HPDE6-E6E7 (cell line): Measurements from ENCODE around the gene GNAZ.

Experiments used
- DNase-seq: peaks from one replicate; pipeline ENCODE4 v3.0.0; 2011; ENCODE audit warnings: missing footprints; ENCODE audit errors: extremely low spot score

GNAZ gene

DNA sequence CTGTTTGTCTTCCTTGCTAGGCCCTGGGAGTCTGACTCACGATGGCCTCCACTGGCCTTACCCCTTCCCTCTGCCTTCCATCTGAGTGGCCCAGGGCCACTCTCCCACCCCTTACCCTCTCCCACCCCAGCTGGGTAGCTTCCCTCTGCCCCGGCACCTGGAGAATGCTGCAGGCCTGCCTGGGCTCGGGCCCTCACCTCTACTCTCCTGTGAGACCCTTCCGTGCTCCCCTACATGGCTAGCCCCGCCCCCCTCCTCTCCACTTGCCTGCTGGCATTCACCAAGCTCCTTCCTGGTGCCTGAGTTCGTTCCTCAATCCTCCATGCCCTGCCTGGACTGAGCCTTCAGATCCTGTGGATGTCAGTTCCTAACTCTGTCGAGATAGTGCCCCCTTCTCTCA is 83.7 kb downstream of the GNAZ start:
- DNase-seq: no peak

DNA sequence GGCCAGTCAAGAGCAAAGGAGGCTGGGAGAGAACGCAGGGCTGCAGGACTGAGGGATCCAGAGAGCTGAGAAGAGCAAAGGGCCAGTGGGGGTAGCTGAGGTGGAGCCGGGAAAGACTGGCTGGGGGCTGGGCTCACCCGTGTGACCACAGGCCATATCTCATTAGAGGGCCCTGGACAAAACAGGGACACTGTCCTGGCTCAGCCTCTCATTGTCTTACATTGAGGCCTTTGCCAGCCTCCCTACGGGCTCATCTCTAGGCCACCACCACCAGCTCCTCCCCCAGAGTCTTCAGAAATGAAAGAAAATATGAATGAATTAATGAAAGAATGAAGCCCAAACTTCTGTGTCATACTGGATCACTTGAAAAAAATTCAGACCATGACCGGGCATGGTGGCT is 84.1 kb downstream of the GNAZ start:
- DNase-seq: no peak

GRCh38 chr22:23155143-23155542 is 84.8 kb downstream of the GNAZ start:
- DNase-seq: no peak

GRCh38 chr22:23155831-23156230 is 85.5 kb downstream of the GNAZ start:
- DNase-seq: no peak

DNA sequence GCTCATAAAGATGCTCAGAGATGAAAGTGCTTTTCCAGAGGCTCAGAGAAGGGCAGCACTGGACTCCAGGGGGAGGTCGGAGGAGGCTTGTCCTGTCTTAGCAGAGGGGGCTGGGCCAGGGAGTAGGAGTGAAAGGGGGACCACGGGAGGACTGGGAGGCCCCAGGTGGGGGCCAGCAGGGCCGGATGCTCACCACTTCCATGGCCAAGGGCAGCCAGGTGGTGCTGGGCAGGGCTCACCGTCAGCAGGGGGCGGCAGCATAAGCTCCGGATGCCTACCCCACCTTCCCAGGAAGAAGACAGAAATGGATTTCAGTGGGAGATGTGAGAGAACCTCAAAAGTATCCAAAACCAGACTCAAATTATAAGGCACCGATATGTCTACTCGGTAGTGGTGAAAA is 86.0 kb downstream of the GNAZ start:
- DNase-seq: no peak

DNA sequence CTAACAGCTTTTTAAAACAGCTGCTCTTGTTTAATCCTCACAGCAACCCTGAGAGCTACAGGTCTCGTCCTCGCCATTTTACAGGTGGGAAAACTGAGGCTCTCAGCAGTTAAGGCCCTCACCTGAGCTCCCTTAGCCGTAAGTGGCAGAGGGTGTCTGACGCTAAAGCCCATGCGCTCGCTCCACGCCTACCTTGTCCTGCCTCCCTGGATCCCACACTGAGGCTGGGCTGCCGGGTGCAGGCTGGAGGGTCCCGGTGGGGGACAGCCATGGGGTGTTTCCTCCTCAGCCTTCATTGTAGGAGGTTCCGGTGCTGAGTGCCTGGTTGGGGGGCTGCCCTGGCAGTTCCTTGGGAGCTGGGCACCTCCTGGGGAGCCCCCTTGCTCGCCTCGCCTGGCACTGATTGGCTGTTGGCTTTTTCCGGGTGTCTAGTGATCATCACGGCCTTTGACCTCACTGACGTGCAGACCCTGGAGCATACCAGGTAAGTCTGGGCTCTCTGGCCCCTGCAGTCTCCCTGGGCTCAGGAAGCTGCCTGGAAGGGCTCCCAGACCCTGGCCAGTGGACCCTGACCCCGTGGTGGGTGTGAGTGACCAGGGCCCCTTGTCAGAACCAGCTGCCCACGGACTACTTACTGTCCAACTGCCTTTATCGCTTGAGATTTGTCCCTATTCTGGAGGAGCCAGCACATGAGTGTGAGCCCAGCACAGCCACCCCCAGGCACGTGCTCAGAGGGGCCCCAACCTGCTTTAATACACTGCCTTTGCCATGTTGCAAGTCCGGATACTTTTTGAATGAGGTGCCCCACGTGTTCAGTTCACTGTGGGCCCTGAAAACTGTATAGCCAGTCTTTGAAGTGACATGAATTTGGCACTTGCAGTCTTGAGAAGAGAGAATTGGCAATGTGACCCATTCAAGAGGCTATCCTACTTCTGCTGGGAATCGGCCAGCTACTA is 87.5 kb downstream of the GNAZ start:
- no peak for DNase-seq

DNA sequence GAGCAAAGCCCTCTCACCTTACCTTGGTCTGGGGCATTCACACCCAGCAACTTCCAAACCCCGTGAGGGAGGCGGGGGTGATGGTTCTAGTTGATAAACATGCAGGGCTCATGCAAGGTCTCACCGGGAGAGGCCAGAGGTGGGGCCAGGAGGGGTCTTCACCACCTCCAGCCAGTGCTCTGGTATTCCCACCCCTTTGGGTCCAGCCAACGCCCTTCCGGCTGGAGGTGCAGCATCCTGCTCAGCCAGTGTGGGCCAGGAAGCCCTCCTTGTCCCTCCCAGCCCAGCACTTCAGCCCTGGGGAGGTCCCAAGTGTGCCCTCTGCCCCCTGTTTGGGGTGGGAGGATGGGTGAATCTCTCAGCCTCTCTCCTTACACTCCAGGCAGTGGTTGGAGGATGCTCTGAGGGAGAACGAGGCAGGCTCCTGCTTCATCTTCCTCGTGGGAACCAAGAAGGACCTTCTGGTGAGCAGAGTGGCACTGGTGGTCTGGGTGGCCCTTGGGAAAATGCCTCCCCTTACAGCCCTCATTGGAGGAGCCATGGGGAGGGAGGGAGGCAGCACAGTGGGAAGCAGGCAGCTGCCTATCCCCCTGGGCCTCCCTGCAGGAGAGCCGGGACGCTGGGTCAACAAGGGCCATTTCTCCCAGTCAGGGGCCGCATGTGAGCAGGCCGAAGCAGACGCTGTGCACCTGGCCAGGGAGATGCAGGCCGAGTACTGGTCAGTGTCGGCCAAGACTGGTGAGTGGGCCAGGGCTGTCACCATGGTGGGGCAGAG is 88.4 kb downstream of the GNAZ start:
- no peak for DNase-seq

GRCh38 chr22:23159291-23159630 is 88.9 kb downstream of the GNAZ start:
- no peak for DNase-seq

DNA sequence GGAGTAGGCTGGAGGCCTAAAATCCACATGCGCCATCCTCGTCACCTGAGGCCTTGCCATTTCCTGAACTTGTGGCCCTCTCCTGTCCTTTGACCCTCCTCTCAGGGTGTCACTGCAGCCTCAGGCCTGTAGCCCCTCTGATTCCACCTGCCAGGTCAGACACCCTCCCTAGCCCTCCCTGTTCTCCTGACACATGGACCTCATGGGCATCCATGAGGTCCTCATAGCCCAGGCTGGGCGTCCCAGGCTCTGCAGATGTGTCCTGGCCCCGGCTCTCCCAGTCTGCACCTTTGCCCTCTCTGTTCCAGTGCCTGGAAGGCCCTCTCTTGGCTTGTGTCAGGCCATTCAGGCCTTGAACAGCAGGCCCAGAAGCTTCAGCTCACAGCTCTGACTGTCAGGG is 90.7 kb downstream of the GNAZ start:
- no peak for DNase-seq

DNA sequence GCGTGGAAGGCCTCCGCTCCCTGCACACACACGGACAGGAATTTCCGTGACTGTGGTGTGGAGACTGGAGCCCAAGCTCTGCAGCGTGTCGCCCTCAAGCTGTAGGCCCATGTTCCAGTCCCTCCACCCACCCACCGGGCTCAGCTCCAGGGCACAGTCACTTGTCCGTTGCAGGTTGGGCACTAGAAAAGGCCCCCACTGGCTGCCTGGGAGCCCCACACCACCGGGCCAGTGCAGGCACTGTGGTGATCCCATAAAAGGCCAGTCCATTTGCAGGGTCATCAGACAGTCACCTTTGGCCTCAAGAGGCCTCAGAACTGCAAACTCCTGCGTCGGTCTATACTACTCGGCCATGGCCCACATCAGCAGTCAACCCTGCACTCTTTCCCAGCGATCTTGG is 91.3 kb downstream of the GNAZ start:
- no peak for DNase-seq

- DNase-seq: no peak
Observed at GRCh38 chr22:23163665-23164064, 93.3 kb downstream of the GNAZ start.

GRCh38 chr22:23164091-23164490 is 93.8 kb downstream of the GNAZ start:
- DNase-seq: no peak

DNA sequence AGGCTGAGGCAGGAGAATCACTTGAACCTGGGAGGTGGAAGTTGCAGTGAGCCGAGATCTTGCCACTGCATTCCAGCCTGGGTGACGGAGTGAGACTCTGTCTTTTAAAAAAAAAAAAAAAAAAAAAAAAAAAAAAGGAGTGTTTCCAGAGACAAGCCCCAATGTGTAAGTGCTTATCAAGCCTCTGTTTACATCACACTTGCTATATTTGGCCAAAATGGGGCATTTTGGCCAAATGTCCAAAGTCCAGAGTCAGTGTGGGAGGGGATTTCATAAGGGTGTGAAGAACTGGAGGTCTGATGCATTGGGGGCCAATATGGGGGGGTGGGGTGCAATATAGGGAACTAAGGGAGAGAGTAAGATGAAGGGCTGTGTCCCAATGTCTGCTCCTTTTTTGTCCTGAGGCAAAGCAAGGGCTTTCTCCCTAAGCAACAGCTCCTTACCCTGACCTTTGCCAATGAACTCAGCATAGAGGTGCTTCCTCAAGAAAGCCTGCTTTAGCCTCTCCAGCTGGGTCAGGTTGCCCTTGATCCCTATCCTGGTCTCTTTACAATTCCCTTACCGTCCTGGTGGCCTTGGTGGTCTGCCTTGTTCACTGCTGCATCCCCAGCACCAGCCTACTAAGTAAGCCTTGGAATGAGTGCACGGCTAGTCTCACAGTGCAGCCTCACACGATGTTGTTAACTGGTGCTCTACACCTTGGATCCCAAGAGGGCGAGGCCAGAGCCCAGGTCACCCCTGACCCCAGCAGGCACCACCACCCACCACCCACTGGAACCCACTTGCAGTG is 95.9 kb downstream of the GNAZ start:
- no peak for DNase-seq

DNA sequence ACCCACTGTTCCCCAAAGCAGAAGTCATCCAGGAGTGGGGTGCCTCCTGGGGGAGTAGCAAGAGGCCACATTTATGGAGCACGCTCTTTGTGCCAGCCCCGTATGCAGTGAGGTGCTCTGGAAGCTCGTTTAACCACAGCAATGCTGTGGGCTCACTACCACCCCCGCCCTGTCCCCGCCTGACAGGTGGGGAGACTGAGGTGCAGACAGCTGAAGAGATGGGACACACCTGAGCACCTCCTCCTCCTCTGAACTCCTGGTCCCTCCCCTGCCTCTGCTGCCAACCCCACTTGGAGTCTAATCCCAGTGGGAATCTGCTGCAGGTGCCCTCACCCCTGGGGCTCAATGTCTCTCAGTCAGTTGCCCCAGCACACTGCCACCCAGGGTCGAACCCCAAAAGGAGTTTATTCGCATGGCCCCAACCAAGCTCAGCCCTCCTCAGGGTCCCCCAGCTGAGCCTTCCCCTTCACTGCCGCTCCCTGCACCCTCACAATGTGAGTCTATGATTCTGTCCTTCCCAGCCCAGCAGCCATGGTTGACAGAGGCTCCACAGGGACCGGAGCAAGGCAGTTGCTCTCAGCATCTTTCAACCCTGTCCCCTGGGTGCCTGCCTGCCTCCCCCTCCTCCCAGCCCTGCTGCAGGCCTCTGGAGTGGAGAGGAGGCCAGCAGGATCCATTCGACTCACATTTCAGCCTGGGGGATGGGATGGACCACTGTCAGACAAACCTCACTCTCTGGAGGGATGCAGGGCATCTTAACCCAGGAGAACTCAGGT is 96.7 kb downstream of the GNAZ start:
- no peak for DNase-seq

GRCh38 chr22:23168391-23169042 is 98.2 kb downstream of the GNAZ start:
- no peak for DNase-seq

DNA sequence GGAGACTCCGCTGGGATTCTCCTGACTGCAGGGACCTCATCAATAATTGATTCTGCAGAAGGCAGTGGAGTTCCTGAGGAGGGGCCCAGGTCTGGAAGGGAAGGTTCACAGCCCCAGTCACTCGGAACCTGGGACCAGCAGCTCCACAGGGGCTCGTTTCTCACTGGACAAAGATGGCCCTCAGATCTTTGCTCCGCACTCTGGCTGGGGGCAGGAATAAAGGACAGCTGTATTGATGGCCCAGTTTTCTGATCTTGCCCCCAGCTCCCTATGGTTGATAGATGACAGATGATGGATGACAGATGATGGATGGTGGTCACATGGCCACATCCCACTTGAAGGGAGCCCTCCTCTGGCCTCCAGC is 98.7 kb downstream of the GNAZ start:
- no peak for DNase-seq
